ENCODE measurements around the gene IMPA2. TPM values are rescaled to one million over a fixed set of nuclear protein-coding genes. Genes with fewer than 3 reads are reported as not detected.

IMPA2 gene
- total and polyA plus RNA-seq, 2 experiments from 2014 or later, result 75.6 to 130 TPM

DNA sequence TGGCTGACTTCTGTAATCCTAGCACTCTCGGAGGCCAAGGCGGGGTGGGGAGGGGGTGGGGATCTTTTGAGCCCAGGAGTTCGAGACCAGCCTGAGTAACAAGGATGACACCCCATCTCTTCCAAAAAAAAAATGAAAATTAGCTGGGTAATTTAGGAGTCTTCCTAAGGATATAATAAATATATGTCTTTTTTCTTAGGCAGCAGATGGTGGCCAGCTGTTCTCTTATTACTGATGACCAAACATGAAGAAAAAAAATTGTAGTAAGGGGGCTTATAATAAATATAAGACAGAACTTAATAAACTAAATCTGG, 4.2 kb upstream of the IMPA2 start:
- peak overlapping the region; percentile 52 for H3K27ac ChIP-seq
- no peaks in the 10 kb centered on the region for H4K20me1 ChIP-seq (ENCODE audit: insufficient read depth, poor library complexity, severe bottlenecking)
- TF ChIP-seq, protein P1, sequence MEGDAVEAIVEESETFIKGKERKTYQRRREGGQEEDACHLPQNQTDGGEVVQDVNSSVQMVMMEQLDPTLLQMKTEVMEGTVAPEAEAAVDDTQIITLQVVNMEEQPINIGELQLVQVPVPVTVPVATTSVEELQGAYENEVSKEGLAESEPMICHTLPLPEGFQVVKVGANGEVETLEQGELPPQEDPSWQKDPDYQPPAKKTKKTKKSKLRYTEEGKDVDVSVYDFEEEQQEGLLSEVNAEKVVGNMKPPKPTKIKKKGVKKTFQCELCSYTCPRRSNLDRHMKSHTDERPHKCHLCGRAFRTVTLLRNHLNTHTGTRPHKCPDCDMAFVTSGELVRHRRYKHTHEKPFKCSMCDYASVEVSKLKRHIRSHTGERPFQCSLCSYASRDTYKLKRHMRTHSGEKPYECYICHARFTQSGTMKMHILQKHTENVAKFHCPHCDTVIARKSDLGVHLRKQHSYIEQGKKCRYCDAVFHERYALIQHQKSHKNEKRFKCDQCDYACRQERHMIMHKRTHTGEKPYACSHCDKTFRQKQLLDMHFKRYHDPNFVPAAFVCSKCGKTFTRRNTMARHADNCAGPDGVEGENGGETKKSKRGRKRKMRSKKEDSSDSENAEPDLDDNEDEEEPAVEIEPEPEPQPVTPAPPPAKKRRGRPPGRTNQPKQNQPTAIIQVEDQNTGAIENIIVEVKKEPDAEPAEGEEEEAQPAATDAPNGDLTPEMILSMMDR (IDR thresholded peaks at IDR 0.05; ENCODE audit: poor library complexity), result no peak
- no peak for TF ChIP-seq EZH2 (IDR thresholded peaks at IDR 0.05; ENCODE audit: borderline replicate concordance)
- TF ChIP-seq EZH2phosphoT487 (IDR thresholded peaks at IDR 0.05; ENCODE audit: low read depth, severe bottlenecking, unreplicated experiment), result no peak
- no peak overlapping the region for H2AFZ ChIP-seq
- 77% methylated on average over 3 of the region's 3 CpGs for WGBS (ENCODE audit: low lambda C conversion rate, missing lambda C conversion rate)
- H3K79me2 ChIP-seq, result no peaks in the 10 kb centered on the region
- H3K4me2 ChIP-seq, result no peak overlapping the region
- H3K4me1 ChIP-seq (ENCODE audit: insufficient read depth), result peaks cover 11% of the 10 kb centered on the region
- H3K36me3 ChIP-seq (replicated peaks; ENCODE audit: insufficient read depth, low read depth), result no peaks in the 10 kb centered on the region
- H3K4me3 ChIP-seq, result no peak overlapping the region
- no peak for DNase-seq (ENCODE audit: low spot score)
- no peaks in the 10 kb centered on the region for H3K9me3 ChIP-seq (ENCODE audit: low read depth)
- H3K27me3 ChIP-seq, result no peaks in the 10 kb centered on the region
- no peaks in the 10 kb centered on the region for H3K9me2 ChIP-seq (replicated peaks; ENCODE audit: insufficient read depth)

DNA sequence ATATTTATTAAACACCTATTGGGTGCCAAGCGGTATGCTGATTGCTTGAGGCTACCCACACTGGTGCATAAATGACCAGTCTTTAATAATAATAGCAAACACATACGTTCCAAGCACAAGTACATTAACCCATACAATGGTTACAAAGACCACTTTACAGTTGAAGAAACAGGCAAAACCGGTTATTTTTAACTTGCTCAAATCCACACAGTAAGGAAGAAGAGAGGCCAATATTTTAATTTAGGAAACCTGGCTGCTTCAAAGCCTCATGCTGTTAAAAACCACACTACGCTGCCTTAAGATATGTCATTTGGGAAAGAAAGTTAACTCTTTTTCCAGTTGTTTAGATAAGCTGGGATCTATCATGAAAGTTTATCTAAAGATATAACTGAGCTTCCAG, 2.4 kb upstream of the IMPA2 start:
- Histone ChIP-seq H3K9me2 (replicated peaks; ENCODE audit: insufficient read depth) (no peaks in the 10 kb centered on the region), H3K9me3 (ENCODE audit: low read depth) (no peaks in the 10 kb centered on the region), H3K4me2 (no peak overlapping the region), H3K27me3 (no peaks in the 10 kb centered on the region), H3K36me3 (replicated peaks; ENCODE audit: insufficient read depth, low read depth) (no peaks in the 10 kb centered on the region), H3K27ac (peak overlapping the region; percentile 96), H2AFZ (no peak overlapping the region), H3K4me3 (no peak overlapping the region), H4K20me1 (ENCODE audit: insufficient read depth, poor library complexity, severe bottlenecking) (no peaks in the 10 kb centered on the region), H3K79me2 (peaks cover 17% of the 10 kb centered on the region), H3K4me1 (ENCODE audit: insufficient read depth) (peaks cover 14% of the 10 kb centered on the region)
- DNase-seq (ENCODE audit: low spot score), result no peak
- TF ChIP-seq, protein P1 (IDR thresholded peaks at IDR 0.05; ENCODE audit: poor library complexity), result no peak
- no peak for TF ChIP-seq EZH2 (IDR thresholded peaks at IDR 0.05; ENCODE audit: borderline replicate concordance)
- TF ChIP-seq EZH2phosphoT487 (IDR thresholded peaks at IDR 0.05; ENCODE audit: low read depth, severe bottlenecking, unreplicated experiment), result no peak
- WGBS (ENCODE audit: low lambda C conversion rate, missing lambda C conversion rate), result 72% methylated on average over 4 of the region's 4 CpGs

GRCh38 chr18:11980163-11980493, 1.2 kb upstream of the IMPA2 start:
- DNase-seq (ENCODE audit: low spot score), result peak; percentile 52
- Histone ChIP-seq H3K9me3 (ENCODE audit: low read depth) (no peaks in the 10 kb centered on the region), H3K4me1 (ENCODE audit: insufficient read depth) (peaks cover 14% of the 10 kb centered on the region), H3K36me3 (replicated peaks; ENCODE audit: insufficient read depth, low read depth) (no peaks in the 10 kb centered on the region), H3K4me3 (peak overlapping the region; percentile 37), H3K9me2 (replicated peaks; ENCODE audit: insufficient read depth) (no peaks in the 10 kb centered on the region), H3K79me2 (peaks cover 24% of the 10 kb centered on the region), H4K20me1 (ENCODE audit: insufficient read depth, poor library complexity, severe bottlenecking) (no peaks in the 10 kb centered on the region), H3K27me3 (no peaks in the 10 kb centered on the region), H3K27ac (peak overlapping the region; percentile 96), H3K4me2 (peak overlapping the region; percentile 83), H2AFZ (peak overlapping the region; percentile 90)
- TF ChIP-seq EZH2phosphoT487 (IDR thresholded peaks at IDR 0.05; ENCODE audit: low read depth, severe bottlenecking, unreplicated experiment), result no peak
- TF ChIP-seq, protein P1 (IDR thresholded peaks at IDR 0.05; ENCODE audit: poor library complexity), result no peak
- no peak for TF ChIP-seq EZH2 (IDR thresholded peaks at IDR 0.05; ENCODE audit: borderline replicate concordance)
- WGBS (ENCODE audit: low lambda C conversion rate, missing lambda C conversion rate), result 11% methylated on average over 11 of the region's 11 CpGs

Measured in hepatocyte (in vitro differentiated cells).